ENCODE data around the gene XRCC1.
A peak's percentile ranks its signal among the peaks of the same experiment; 100 is the strongest.

The XRCC1 gene, protein sequence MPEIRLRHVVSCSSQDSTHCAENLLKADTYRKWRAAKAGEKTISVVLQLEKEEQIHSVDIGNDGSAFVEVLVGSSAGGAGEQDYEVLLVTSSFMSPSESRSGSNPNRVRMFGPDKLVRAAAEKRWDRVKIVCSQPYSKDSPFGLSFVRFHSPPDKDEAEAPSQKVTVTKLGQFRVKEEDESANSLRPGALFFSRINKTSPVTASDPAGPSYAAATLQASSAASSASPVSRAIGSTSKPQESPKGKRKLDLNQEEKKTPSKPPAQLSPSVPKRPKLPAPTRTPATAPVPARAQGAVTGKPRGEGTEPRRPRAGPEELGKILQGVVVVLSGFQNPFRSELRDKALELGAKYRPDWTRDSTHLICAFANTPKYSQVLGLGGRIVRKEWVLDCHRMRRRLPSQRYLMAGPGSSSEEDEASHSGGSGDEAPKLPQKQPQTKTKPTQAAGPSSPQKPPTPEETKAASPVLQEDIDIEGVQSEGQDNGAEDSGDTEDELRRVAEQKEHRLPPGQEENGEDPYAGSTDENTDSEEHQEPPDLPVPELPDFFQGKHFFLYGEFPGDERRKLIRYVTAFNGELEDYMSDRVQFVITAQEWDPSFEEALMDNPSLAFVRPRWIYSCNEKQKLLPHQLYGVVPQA

DNA sequence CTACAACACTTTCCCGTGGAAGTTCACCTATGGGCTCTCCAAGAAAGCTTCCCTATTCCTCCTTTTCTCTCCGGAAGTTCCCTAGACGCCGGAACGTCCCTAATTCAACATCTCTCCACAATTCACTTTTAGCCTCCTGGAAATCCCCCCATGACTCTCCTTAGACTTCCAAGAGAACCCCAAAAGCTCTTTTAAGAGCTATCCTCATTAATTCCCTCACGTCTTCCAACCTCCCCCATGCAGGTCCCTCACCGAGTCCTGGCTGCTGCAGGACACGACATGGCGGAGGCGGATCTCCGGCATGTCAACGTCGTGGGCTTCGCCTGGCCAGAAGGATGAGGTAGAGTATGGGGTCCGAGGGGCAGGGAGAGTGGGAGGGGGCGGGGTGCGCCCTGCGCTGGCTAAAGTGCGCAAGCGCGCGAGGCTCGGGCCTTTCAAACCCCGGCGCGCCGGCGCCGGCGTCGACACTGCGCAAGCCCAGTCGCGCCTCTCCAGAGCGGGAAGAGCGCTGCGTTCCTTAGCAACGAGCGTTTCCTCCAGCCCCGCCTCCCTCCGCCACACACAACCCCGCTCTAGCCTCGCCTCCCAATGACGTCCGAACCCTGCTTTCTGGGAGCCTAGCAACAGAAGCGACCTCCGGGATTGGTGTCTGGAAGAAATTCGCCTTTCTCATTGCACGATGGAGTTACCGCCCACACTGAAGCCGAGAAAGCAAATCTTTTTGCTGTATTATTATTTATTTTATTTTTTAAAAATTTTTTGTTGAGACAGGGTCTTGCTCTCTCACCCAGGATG is at the start of gene XRCC1, which contains the start of gene PINLYP:
TSS of gene XRCC1 (minus strand) at position 372 of the 795 bp plus-strand sequence. CDS start at position 303, 69 bp downstream.
TSS of gene PINLYP (plus strand) at position 646 of the 795 bp plus-strand sequence. CDS start 1,391 bp downstream, outside the sequence.
- Histone ChIP-seq H3K4me3 (ENCODE audit: low read length) (peak within 1 kb of the TSS; percentile 57), H3K9me3 (ENCODE audit: low read length) (no peaks in the 10 kb centered on the region), H3K36me3 (ENCODE audit: insufficient read depth, low read length) (peaks cover 22% of the 10 kb centered on the region), H3K27me3 (ENCODE audit: insufficient read depth, low read length) (no peaks in the 10 kb centered on the region), H3K4me1 (ENCODE audit: insufficient read depth, low read length) (peaks cover 14% of the 10 kb centered on the region), H2AFZ (ENCODE audit: low read depth, low read length) (peak within 1 kb of the TSS; percentile 84)

DNA sequence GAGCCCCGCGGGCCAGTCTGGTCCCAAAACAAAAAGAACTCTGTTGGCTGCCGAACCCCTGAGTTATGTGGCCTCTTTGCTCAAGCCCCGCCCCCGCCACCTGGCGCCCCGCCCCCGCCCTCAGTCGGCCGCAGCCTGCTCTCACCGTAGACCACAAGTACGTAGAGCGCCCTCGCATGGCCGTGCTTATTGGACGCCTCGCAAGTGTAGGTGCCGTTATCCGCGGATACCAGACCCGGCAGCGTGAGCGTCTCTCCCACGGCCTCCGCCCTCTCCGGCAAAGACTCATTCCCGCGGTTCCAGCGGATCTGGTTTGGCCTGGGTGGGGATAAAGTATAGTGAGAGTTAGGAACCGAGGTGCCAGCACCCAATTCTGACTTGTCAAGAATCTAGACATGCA is 49.6 kb upstream of the XRCC1 start:
- H3K4me3 ChIP-seq (ENCODE audit: low read length): no peak overlapping the region
- peaks cover 64% of the 10 kb centered on the region for H3K36me3 ChIP-seq (ENCODE audit: insufficient read depth, low read length)
- no peaks in the 10 kb centered on the region for H3K27me3 ChIP-seq (ENCODE audit: insufficient read depth, low read length)
- no peaks in the 10 kb centered on the region for H3K9me3 ChIP-seq (ENCODE audit: low read length)
- peaks cover 9% of the 10 kb centered on the region for H3K4me1 ChIP-seq (ENCODE audit: insufficient read depth, low read length)
- H2AFZ ChIP-seq (ENCODE audit: low read depth, low read length): no peak overlapping the region

GRCh38 chr19:43623889-43624670 is 48.8 kb upstream of the XRCC1 start:
- Histone ChIP-seq H3K36me3 (ENCODE audit: insufficient read depth, low read length) (peaks cover 64% of the 10 kb centered on the region), H2AFZ (ENCODE audit: low read depth, low read length) (no peak overlapping the region), H3K9me3 (ENCODE audit: low read length) (no peaks in the 10 kb centered on the region), H3K4me3 (ENCODE audit: low read length) (no peak overlapping the region), H3K27me3 (ENCODE audit: insufficient read depth, low read length) (no peaks in the 10 kb centered on the region), H3K4me1 (ENCODE audit: insufficient read depth, low read length) (peaks cover 10% of the 10 kb centered on the region)

DNA sequence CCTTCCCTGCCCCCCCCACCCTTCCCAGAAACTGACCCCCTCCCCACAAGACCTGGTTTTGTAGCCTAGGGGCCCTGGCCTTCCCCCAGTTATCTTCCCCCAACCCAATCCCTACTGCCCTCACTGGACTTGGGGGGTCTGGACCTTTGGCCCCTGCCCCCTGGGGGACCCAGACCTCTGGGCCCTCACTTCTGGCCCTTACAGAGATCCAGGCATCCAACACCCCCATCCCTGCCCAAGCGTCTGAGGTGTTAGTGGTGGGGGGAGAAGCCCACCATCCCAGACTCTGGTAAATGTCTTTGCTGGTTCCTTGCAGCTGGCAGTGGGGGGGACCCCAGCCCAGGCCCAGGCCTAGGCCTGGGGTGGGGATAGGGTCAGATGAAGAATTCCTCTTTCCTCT is 47.6 kb upstream of the XRCC1 start:
- peaks cover 59% of the 10 kb centered on the region for H3K36me3 ChIP-seq (ENCODE audit: insufficient read depth, low read length)
- peaks cover 16% of the 10 kb centered on the region for H3K4me1 ChIP-seq (ENCODE audit: insufficient read depth, low read length)
- H3K9me3 ChIP-seq (ENCODE audit: low read length): no peaks in the 10 kb centered on the region

DNA sequence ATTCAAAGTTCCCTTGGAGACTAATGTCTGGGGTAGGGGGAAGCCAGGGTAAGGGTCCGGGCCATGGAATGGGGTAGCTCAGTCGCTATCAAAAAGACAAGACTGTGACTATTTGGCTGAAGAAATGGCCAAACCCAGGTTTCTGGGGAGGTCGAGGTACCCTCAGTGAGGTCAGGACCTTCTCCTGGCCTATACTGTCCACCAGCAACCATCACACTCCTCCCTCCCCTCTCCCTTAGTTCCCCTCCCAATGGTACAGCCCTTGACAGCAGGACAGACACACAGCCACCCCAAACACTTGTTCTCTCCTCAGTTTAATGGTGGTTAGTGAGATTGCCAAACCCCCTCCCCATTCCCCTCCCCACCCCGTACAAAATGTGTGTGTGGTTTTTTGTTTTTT is 46.7 kb upstream of the XRCC1 start:
- Histone ChIP-seq H3K4me3 (ENCODE audit: low read length) (no peak overlapping the region), H3K36me3 (ENCODE audit: insufficient read depth, low read length) (peaks cover 51% of the 10 kb centered on the region), H3K9me3 (ENCODE audit: low read length) (no peaks in the 10 kb centered on the region), H2AFZ (ENCODE audit: low read depth, low read length) (no peak overlapping the region), H3K4me1 (ENCODE audit: insufficient read depth, low read length) (peaks cover 16% of the 10 kb centered on the region), H3K27me3 (ENCODE audit: insufficient read depth, low read length) (no peaks in the 10 kb centered on the region)

More for the DNA sequence above, 47.6 kb upstream of the XRCC1 start:
- Histone ChIP-seq H2AFZ (ENCODE audit: low read depth, low read length) (no peak overlapping the region), H3K27me3 (ENCODE audit: insufficient read depth, low read length) (no peaks in the 10 kb centered on the region), H3K4me3 (ENCODE audit: low read length) (no peak overlapping the region)

DNA sequence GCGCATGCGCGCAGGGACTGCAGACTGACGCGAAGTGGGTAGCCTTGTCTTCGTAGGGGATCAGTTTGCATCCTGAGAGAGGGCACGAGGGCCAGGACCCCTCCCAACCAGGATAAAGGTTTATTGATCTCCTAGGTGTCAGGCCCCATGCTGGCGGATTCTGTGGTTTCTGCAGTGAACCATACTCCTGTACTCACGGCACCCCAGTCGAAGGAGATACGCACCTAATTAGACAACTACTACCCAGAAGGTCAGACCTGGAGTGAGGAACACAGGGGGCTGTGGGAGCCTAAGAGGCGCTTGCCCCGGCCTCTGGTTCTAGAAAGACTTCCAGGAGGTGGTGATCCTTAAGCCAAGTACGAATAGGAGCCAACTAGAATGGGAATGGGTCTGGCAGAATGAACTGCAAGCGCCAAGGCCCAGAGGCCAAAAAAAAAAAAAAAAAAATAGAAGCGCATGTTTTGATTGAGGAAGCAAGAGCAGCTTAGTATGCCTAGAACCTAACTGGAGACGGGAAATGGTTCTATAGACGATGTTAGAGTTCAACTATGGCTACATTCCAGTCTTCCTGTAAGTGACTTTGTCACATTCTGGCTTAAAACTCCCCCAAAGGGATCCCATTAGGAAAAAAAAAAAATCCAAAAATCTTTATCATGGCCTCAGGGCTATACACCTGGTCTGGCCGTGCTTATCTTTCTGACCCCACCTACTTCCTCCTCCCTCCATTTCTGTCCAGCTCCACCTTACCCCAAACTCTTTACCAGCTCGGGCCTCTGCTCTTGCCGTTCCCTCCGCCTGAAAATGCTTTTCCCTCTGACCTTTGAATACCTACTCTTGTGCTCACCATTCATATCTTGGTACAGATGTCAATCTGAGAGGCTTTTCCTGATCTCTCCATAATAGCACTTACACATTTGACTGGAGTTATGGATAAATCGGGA is 45.0 kb upstream of the XRCC1 start:
- Histone ChIP-seq H2AFZ (ENCODE audit: low read depth, low read length) (no peak overlapping the region), H3K9me3 (ENCODE audit: low read length) (no peaks in the 10 kb centered on the region), H3K27me3 (ENCODE audit: insufficient read depth, low read length) (no peaks in the 10 kb centered on the region), H3K4me1 (ENCODE audit: insufficient read depth, low read length) (peaks cover 16% of the 10 kb centered on the region), H3K4me3 (ENCODE audit: low read length) (peak overlapping the region; percentile 87), H3K36me3 (ENCODE audit: insufficient read depth, low read length) (peaks cover 36% of the 10 kb centered on the region)

DNA sequence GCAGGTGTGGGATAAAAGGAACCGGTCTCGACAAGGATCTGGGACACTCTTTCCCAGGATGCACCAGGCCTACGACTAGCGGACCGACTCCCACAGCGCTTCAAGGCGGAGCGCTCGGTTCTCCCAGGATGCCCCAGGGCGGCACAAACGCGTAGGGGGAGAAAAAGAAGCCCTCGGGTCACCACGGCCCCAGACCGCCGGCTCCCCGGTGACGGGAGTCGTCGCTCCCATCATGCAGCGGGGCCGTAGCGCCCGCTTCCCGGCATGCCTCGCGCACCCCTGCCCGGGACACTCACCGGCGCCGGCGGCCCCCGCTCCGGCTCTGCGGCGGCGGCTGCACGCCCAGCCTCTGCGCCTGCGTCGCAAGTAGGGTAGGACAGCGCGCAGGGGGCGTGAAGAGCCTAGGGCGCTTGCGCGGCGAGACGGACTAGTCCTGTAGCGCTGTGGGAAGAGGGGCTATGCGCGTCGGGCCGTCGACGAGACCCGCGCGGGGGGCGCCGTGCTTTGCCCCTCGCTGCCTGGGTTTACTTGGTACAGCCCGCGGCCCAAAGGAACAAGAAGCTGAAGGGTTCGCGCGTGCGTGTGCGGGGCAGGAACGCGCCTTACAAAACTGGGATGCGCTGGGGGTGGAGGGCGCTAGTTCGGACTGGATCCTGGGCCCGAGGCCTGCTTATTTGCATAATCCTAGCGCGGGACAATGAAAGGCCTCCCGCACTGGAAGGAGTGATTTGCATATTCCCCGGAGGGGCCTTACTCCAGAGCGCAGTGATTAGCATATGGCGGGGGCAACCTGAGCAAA is 44.1 kb upstream of the XRCC1 start, which contains the start of gene ZNF428:
TSS of gene ZNF428 (minus strand) at position 368 of the 799 bp plus-strand sequence. CDS start 5,325 bp downstream, outside the sequence.
- Histone ChIP-seq H3K36me3 (ENCODE audit: insufficient read depth, low read length) (peaks cover 28% of the 10 kb centered on the region), H3K9me3 (ENCODE audit: low read length) (no peaks in the 10 kb centered on the region), H3K4me3 (ENCODE audit: low read length) (peak within 1 kb of the TSS; percentile 87), H3K27me3 (ENCODE audit: insufficient read depth, low read length) (no peaks in the 10 kb centered on the region), H2AFZ (ENCODE audit: low read depth, low read length) (peak within 1 kb of the TSS; percentile 2), H3K4me1 (ENCODE audit: insufficient read depth, low read length) (peaks cover 16% of the 10 kb centered on the region)

GRCh38 chr19:43618921-43619261 is 43.6 kb upstream of the XRCC1 start:
- H3K27me3 ChIP-seq (ENCODE audit: insufficient read depth, low read length): no peaks in the 10 kb centered on the region
- peak overlapping the region; percentile 2 for H2AFZ ChIP-seq (ENCODE audit: low read depth, low read length)
- H3K4me3 ChIP-seq (ENCODE audit: low read length): peak overlapping the region; percentile 87
- peaks cover 3% of the 10 kb centered on the region for H3K9me3 ChIP-seq (ENCODE audit: low read length)
- peaks cover 16% of the 10 kb centered on the region for H3K4me1 ChIP-seq (ENCODE audit: insufficient read depth, low read length)
- H3K36me3 ChIP-seq (ENCODE audit: insufficient read depth, low read length): peaks cover 27% of the 10 kb centered on the region

GRCh38 chr19:43616954-43617353 is 41.6 kb upstream of the XRCC1 start:
- Histone ChIP-seq H3K36me3 (ENCODE audit: insufficient read depth, low read length) (peaks cover 30% of the 10 kb centered on the region), H3K4me1 (ENCODE audit: insufficient read depth, low read length) (peaks cover 16% of the 10 kb centered on the region), H3K4me3 (ENCODE audit: low read length) (no peak overlapping the region), H3K9me3 (ENCODE audit: low read length) (peaks cover 3% of the 10 kb centered on the region), H3K27me3 (ENCODE audit: insufficient read depth, low read length) (no peaks in the 10 kb centered on the region), H2AFZ (ENCODE audit: low read depth, low read length) (no peak overlapping the region)

DNA sequence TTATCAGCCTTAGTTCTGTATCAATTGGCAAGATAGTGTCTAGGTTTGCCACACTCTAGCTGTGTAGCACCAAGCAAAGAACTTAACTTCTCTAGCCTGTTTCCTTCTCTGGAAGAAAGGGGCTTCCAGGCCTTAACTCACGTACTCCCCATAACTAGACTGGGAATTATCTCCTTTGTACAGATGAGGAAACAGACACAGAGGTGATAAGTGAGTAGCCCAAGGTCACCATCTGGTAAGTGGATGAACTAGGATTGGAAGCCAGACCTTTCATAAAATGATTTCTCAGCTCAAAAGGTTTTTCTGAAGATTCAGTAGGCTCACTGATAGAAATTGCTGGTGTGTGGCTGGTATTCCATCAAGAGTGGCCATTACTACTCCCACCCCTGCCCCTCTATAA is 41.0 kb upstream of the XRCC1 start:
- Histone ChIP-seq H3K27me3 (ENCODE audit: insufficient read depth, low read length) (no peaks in the 10 kb centered on the region), H3K36me3 (ENCODE audit: insufficient read depth, low read length) (peaks cover 32% of the 10 kb centered on the region), H2AFZ (ENCODE audit: low read depth, low read length) (no peak overlapping the region), H3K9me3 (ENCODE audit: low read length) (peaks cover 3% of the 10 kb centered on the region), H3K4me3 (ENCODE audit: low read length) (no peak overlapping the region), H3K4me1 (ENCODE audit: insufficient read depth, low read length) (peaks cover 16% of the 10 kb centered on the region)

- no peak overlapping the region for H2AFZ ChIP-seq (ENCODE audit: low read depth, low read length)
- H3K36me3 ChIP-seq (ENCODE audit: insufficient read depth, low read length): peaks cover 61% of the 10 kb centered on the region
Observed at GRCh38 chr19:43612374-43612773, 37.0 kb upstream of the XRCC1 start.

More at GRCh38 chr19:43612374-43612773, 37.0 kb upstream of the XRCC1 start:
- H3K4me1 ChIP-seq (ENCODE audit: insufficient read depth, low read length): no peaks in the 10 kb centered on the region
- no peak overlapping the region for H3K4me3 ChIP-seq (ENCODE audit: low read length)
- H3K27me3 ChIP-seq (ENCODE audit: insufficient read depth, low read length): no peaks in the 10 kb centered on the region
- H3K9me3 ChIP-seq (ENCODE audit: low read length): peaks cover 3% of the 10 kb centered on the region
